ENCODE measurements around the gene LGR5. TPM values are rescaled to one million over a fixed set of nuclear protein-coding genes. Genes with fewer than 3 reads are reported as not detected.

LGR5 gene
- total and polyA plus RNA-seq, 2 of the 4 experiments (the other 2 are of a cell fraction), result not detected

DNA sequence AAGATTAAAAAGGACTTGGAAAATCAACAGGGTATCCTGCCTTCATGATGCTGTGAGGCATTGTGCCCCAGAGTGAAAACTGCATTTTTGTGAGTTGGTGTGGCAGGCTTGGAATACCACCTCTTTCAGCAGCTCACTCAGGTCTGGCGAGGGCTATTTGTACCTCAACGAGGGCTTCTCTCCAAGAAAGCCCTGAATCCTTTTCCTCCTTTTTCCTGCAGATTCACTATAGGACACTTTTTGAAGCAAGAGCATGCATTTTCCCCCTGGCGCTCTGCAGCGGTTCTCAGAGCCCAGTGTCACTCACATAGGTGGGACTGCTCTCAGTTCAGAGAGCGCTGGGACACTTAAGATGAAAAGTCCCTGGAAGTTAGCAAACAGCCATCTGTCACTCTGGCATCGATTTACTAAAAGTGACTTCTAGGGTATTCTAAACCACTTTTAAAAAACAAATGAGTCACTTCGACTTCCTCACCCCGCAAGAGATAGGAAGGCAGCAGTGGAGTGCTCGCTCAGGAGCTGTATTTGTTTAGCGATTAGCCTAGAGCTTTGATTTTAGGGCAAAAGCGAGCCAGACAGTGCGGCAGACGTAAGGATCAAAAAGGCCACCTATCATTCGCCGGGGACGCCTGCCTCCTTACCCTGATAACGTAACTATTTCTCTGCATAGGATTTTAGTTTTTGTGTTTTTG is 782 bp upstream of the LGR5 start:
- Histone ChIP-seq H3K4me3 (ENCODE audit: insufficient read depth, low read depth, low read length) (no peak overlapping the region; the same call in 1 of the 2 replicates), H3K9ac (ENCODE audit: low read depth, low read length) (no peak overlapping the region), H4K91ac (ENCODE audit: insufficient read depth, low read depth, low read length) (no peak overlapping the region), H2AFZ (replicated peaks; ENCODE audit: low read length, poor library complexity) (no peak overlapping the region), H3K79me1 (ENCODE audit: low read depth in 1 of 2, low read length in 2 of 2) (no peaks in the 10 kb centered on the region), H2BK120ac (ENCODE audit: low read depth, low read length) (no peak overlapping the region), H3K9me1 (ENCODE audit: insufficient read depth, low read length) (no peaks in the 10 kb centered on the region), H3K9me3 (ENCODE audit: control insufficient read depth, insufficient read depth, low read length) (peaks cover 6% of the 10 kb centered on the region), H3K4me1 (ENCODE audit: control insufficient read depth, insufficient read depth, low read length) (no peaks in the 10 kb centered on the region), H3K36me3 (ENCODE audit: control insufficient read depth, insufficient read depth, low read length) (no peaks in the 10 kb centered on the region), H2BK5ac (ENCODE audit: low read depth, low read length, poor library complexity, severe bottlenecking) (no peak overlapping the region), H3K14ac (replicated peaks; ENCODE audit: low read depth, low read length) (no peak overlapping the region), H2AK9ac (replicated peaks; ENCODE audit: low read depth, low read length, poor library complexity) (no peak overlapping the region), H3K23ac (ENCODE audit: low read depth, low read length) (no peak overlapping the region), H3K18ac (ENCODE audit: low read depth, low read length) (no peak overlapping the region), H4K5ac (ENCODE audit: low read depth, low read length) (no peak overlapping the region), H2AK5ac (ENCODE audit: low read depth, low read length) (no peak overlapping the region), H3K27ac (ENCODE audit: insufficient read depth, low read length) (no peak overlapping the region), H4K8ac (ENCODE audit: low read depth in 2 of 2, low read length in 2 of 2) (no peak overlapping the region), H3K4ac (ENCODE audit: low read depth, low read length) (no peak overlapping the region), H4K20me1 (ENCODE audit: insufficient read depth, low read length) (no peaks in the 10 kb centered on the region), H3K56ac (ENCODE audit: extremely low read depth, insufficient read depth, low read length) (no peak overlapping the region), H3K4me2 (ENCODE audit: low read depth, low read length) (peak overlapping the region; percentile 74), H2BK20ac (ENCODE audit: low read depth, low read length) (no peak overlapping the region), H3K27me3 (ENCODE audit: control insufficient read depth, insufficient read depth, low read length) (peaks cover 39% of the 10 kb centered on the region), H2BK15ac (ENCODE audit: low read depth, low read length) (no peak overlapping the region)
- intact Hi-C loops (cut with micrococcal nuclease) (no loop called here), in situ Hi-C loops (cut with MboI; ENCODE audit: low sequenced_read_pairs) (no loop called here), dilution Hi-C loops (cut with HindIII; ENCODE audit: low sequenced_read_pairs, unreplicated experiment) (no loop called here)
- ChIA-PET CTCF (interaction anchor here (1.0 kb wide), 1 partner anchor 20 kb away, joined by 3 read pairs; no protein-coding TSS in a partner anchor), POLR2A (ENCODE audit: unreplicated experiment) (no interaction called here)
- ATAC-seq (ENCODE audit: low read depth), result peak; percentile 55; the same call in 1 of the 2 replicates
- no TSS peak for BruUV-seq (replicated peaks)
- 0% methylated on average over 5 of the region's 17 CpGs; no CpG with 5 or more reads in 1 of the 2 experiments for WGBS, 2 experiments (ENCODE audit: extremely low coverage in 2 of 2, insufficient read length in 1 of 2)
- TF ChIP-seq FOS (IDR thresholded peaks at IDR 0.05; ENCODE audit: low read depth, low read length) (no peak), CHD1 (IDR thresholded peaks at IDR 0.05; ENCODE audit: low read depth, low read length) (no peak), RFX5 (IDR thresholded peaks at IDR 0.05; ENCODE audit: low read depth, low read length) (no peak), RAD21 (IDR thresholded peaks at IDR 0.05; ENCODE audit: low read length) (no peak), NFE2L2 (IDR thresholded peaks at IDR 0.05; ENCODE audit: low read depth, low read length) (no peak), MAFK (IDR thresholded peaks at IDR 0.05; ENCODE audit: low read depth, low read length) (no peak), BHLHE40 (IDR thresholded peaks at IDR 0.05; ENCODE audit: low read depth, low read length) (no peak), RCOR1 (IDR thresholded peaks at IDR 0.05; ENCODE audit: insufficient replicate concordance, low read length) (no peak)
- TF ChIP-seq, protein P1, sequence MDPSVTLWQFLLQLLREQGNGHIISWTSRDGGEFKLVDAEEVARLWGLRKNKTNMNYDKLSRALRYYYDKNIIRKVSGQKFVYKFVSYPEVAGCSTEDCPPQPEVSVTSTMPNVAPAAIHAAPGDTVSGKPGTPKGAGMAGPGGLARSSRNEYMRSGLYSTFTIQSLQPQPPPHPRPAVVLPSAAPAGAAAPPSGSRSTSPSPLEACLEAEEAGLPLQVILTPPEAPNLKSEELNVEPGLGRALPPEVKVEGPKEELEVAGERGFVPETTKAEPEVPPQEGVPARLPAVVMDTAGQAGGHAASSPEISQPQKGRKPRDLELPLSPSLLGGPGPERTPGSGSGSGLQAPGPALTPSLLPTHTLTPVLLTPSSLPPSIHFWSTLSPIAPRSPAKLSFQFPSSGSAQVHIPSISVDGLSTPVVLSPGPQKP (IDR thresholded peaks at IDR 0.05; ENCODE audit: borderline replicate concordance, low read depth, low read length), result no peak
- TF ChIP-seq, protein P2, sequence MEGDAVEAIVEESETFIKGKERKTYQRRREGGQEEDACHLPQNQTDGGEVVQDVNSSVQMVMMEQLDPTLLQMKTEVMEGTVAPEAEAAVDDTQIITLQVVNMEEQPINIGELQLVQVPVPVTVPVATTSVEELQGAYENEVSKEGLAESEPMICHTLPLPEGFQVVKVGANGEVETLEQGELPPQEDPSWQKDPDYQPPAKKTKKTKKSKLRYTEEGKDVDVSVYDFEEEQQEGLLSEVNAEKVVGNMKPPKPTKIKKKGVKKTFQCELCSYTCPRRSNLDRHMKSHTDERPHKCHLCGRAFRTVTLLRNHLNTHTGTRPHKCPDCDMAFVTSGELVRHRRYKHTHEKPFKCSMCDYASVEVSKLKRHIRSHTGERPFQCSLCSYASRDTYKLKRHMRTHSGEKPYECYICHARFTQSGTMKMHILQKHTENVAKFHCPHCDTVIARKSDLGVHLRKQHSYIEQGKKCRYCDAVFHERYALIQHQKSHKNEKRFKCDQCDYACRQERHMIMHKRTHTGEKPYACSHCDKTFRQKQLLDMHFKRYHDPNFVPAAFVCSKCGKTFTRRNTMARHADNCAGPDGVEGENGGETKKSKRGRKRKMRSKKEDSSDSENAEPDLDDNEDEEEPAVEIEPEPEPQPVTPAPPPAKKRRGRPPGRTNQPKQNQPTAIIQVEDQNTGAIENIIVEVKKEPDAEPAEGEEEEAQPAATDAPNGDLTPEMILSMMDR (conservative IDR thresholded peaks at IDR 0.05; ENCODE audit: low read depth, low read length), result no peak
- no peak for DNase-seq

All from IMR-90 (cell line).